Ovary (tissue), 9 donors: ENCODE data around the gene FREY1. TPM values are rescaled to one million over a fixed set of nuclear protein-coding genes. Genes with fewer than 3 reads are reported as not detected.

Experiments
- DNase-seq, 5 donors: peaks; one replicate each; pipeline ENCODE4 v3.0.0-alpha.2; 2019 to 2020
- H3K27ac ChIP-seq, 2 donors: fragments of 200-600 bp; one replicate each; pipeline versions ENCODE4 v1.5.1 to v1.8.0; 2019 to 2022
- H3K27me3 ChIP-seq: fragments of 200-600 bp; one replicate; pipeline ENCODE4 v1.8.0; 2022
- H3K36me3 ChIP-seq: fragments of 200-600 bp; sonication (generic); one replicate; pipeline ENCODE4 v1.5.1; 2019
- H3K4me1 ChIP-seq: one replicate; pipeline ENCODE4 v1.8.1; 2013; ENCODE audit warnings: mild to moderate bottlenecking, moderate library complexity; ENCODE audit not compliant: insufficient read depth
- H3K4me3 ChIP-seq: fragments of 200-600 bp; sonication (generic); one replicate; pipeline ENCODE4 v1.5.1; 2017
- H3K9me3 ChIP-seq, 2 donors: fragments of 200-600 bp in 1 of 2; sonication (generic) in 1 of 2; one replicate each; pipeline versions ENCODE4 v1.5.1 to v1.8.1; 2013 to 2019; ENCODE audit warnings: mild to moderate bottlenecking in 1 of 2, moderate library complexity in 1 of 2
- EP300 ChIP-seq: sonication (generic); formaldehyde crosslinking; IDR thresholded peaks from one replicate; pipeline ENCODE4 v1.6.1; 2017; ENCODE audit warnings: antibody characterized with exemption
- POLR2A ChIP-seq: fragments of 450-650 bp; IDR thresholded peaks from one replicate; pipeline ENCODE4 v1.6.1; 2017; ENCODE audit warnings: antibody characterized with exemption, mild to moderate bottlenecking, moderate library complexity
- WGBS, 3 donors: extraction: QIAGEN DNeasy Blood & Tissue Kit in 1 of 3; methylation state at CpG; one replicate each; pipeline versions ENCODE4 v1.1.5 to v1.1.7; 2013 to 2017; 5-methylcytosine and 5-hydroxymethylcytosine counted together
- intact Hi-C, 4 donors: fragments of 100-400 bp; cut with DNase I; formaldehyde crosslinking; loops; one replicate each; pipeline versions ENCODE4 v1.11.0 to v1.15.1; 2022 to 2023
- polyA plus RNA-seq, 2 donors: library from polyadenylated mRNA; stranded (reverse); fragments of 200-250 nt in 1 of 2; fragments of 350-450 nt in 1 of 2; fragmentation: Illumina TruSeq in 1 of 2; extraction: RNeasy Lipid Tissue Mini Kit (QIAGEN cat#74804) in 1 of 2; gene quantifications; one replicate each; pipeline ENCODE4 v1.2.3, GENCODE V29; 2013 to 2014
- total RNA-seq, 7 donors: library from RNA; depleted of rRNA in 2 of 7; stranded (reverse); fragments of >200 nt in 2 of 7; fragmentation: NEBNext Ultra II Directional in 3 of 7; extraction: Animal tissue kit (Norgen Biotek cat#: 25700) in 3 of 7; gene quantifications; one replicate each; pipeline versions ENCODE4 v1.1.0 to v1.2.4, GENCODE V29; 2016 to 2023
- TF ChIP-seq, protein P1 (sequence below), 3 donors: fragments of 450-650 bp in 2 of 3; fragments of 200-600 bp in 1 of 3; IDR thresholded peaks; one replicate each; pipeline versions ENCODE4 v1.5.1 to v1.8.0; 2016 to 2022; ENCODE audit warnings: antibody characterized with exemption in 3 of 3, mild to moderate bottlenecking in 1 of 3
- donor health status: DM: no; HTN: no; CAD: no; lungs with moderate emphysema.
- donor health status: DM: no; HTN: no; CAD: no.
- donor health status: Bipolar disorder and iron deficiency.
- donor health status: DM: yes; HTN: yes; CAD: no.
- donor health status: DM: no; HTN: no; CAD: no.
- donor health status: DM: yes; HTN: yes; CAD: no.

FREY1 gene
- total and polyA plus RNA-seq, 9 donors = 0.23 to 1.6 (median 0.66) TPM; not detected in 2

DNA sequence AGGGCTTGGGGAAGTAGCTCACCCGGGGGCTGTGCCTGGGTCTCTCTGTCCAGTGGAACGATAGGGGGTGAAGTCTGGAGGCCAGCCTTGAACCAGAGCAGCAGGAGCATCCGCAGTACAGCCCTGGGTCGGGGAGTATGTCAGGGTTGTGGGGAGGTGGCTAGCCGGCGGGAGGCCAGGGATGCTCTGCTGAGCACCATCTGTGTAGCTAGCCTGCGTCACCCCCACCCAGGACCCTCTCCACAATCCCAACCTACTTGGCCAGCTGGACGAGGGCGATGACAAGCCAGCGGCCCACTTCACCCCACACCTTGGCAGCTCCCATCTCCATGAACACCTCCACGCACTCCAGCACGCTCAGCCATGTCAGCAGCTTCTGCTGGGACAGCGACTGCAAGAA, 8.4 kb upstream of the FREY1 start:
- H3K27me3 ChIP-seq = no peaks in the 10 kb centered on the region
- H3K9me3 ChIP-seq = no peaks in the 10 kb centered on the region
- no peaks in the 10 kb centered on the region for H3K4me1 ChIP-seq
- intact Hi-C loops = no loop called here
- no peak overlapping the region for H3K4me3 ChIP-seq
- TF ChIP-seq, protein P1, sequence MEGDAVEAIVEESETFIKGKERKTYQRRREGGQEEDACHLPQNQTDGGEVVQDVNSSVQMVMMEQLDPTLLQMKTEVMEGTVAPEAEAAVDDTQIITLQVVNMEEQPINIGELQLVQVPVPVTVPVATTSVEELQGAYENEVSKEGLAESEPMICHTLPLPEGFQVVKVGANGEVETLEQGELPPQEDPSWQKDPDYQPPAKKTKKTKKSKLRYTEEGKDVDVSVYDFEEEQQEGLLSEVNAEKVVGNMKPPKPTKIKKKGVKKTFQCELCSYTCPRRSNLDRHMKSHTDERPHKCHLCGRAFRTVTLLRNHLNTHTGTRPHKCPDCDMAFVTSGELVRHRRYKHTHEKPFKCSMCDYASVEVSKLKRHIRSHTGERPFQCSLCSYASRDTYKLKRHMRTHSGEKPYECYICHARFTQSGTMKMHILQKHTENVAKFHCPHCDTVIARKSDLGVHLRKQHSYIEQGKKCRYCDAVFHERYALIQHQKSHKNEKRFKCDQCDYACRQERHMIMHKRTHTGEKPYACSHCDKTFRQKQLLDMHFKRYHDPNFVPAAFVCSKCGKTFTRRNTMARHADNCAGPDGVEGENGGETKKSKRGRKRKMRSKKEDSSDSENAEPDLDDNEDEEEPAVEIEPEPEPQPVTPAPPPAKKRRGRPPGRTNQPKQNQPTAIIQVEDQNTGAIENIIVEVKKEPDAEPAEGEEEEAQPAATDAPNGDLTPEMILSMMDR (IDR thresholded peaks at IDR 0.05) = no peak
- no peak for TF ChIP-seq EP300
- TF ChIP-seq POLR2A = no peak
- no peak overlapping the region for H3K27ac ChIP-seq
- WGBS, 3 donors = 75 to 79% (median 78%) methylated on average over 13 of the region's 13 CpGs
- no peaks in the 10 kb centered on the region for H3K36me3 ChIP-seq
- no peak for DNase-seq

DNA sequence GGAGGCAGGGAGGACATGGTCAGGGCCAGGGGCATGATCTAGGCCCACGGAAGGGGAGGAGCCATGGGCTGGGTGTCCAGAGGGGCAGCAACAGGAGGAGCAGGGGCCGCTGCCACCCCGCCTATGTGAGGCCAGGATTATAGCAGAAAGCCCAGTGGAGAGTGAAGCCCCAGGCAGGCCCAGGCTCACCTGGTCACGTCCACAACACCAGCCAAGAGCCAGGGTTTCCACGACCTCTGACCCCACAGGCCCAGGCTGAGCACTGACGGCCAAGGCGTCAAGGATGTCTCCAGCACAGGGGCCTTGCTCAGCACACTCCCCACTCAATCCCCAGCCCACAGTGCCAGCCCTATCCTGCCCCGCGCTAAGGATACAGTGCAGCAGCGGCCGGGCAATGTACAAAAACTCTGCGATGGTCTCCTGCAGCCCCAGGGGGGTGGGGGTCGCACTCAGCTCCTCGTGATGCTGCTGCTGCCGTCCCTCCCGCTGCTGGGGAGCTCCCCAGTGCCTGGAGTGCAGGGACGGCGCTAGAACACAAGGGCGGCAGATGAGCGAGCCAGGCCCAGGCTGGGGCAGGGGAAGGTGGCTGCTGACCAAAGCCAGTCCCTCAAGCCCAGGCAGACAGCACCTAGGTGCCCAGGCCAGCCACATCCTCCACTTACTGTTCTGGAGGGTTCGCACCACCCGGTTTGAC, 7.0 kb upstream of the FREY1 start:
- Histone ChIP-seq H3K27me3 (no peaks in the 10 kb centered on the region), H3K27ac (no peak overlapping the region), H3K4me3 (no peak overlapping the region), H3K36me3 (no peaks in the 10 kb centered on the region), H3K4me1 (no peaks in the 10 kb centered on the region), H3K9me3 (no peaks in the 10 kb centered on the region)
- no peak for DNase-seq
- 80 to 87% (median 83%) methylated on average over 20 to 22 of the region's 22 CpGs for WGBS, 3 donors
- intact Hi-C loops = loop anchor here in 2 of 4 donors (5.0 kb wide), 2 partner anchors 62 to 247 kb away; partner anchors contain the start of gene CHST1 (in 1 of the 2)
- TF ChIP-seq POLR2A (no peak), EP300 (no peak)
- TF ChIP-seq, protein P1 (IDR thresholded peaks at IDR 0.05) = no peak

DNA sequence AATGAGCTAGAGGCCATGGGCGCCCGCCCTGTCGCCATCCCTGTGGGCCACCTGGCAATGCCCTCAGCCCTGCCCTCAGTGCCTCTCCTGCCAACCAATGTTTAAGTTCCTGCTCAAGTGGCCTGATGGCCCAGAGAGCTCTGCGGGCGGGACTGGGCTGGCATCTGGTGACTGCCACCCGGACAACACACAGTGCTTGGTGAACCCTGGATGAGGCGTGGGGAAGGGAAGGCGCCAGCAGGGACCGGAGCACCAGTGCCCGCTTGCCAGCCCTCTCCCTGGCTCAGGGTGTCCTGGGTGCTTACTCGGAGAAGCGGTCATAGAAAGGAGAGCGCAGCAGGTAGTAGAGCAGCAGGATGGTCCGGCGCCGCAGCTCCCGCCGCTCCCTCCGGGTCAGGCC, 6.4 kb upstream of the FREY1 start:
- Histone ChIP-seq H3K9me3 (no peaks in the 10 kb centered on the region), H3K4me3 (no peak overlapping the region), H3K27me3 (no peaks in the 10 kb centered on the region), H3K36me3 (no peaks in the 10 kb centered on the region), H3K4me1 (no peaks in the 10 kb centered on the region), H3K27ac (no peak overlapping the region)
- 91 to 95% (median 94%) methylated on average over 19 of the region's 19 CpGs for WGBS, 3 donors
- DNase-seq = no peak
- intact Hi-C loops = loop anchor here in 2 of 4 donors (5.0 kb wide), 2 partner anchors 61 to 246 kb away; partner anchors contain the start of gene CHST1 (in 1 of the 2)
- TF ChIP-seq POLR2A (no peak), EP300 (no peak)
- TF ChIP-seq, protein P1 (IDR thresholded peaks at IDR 0.05) = no peak

DNA sequence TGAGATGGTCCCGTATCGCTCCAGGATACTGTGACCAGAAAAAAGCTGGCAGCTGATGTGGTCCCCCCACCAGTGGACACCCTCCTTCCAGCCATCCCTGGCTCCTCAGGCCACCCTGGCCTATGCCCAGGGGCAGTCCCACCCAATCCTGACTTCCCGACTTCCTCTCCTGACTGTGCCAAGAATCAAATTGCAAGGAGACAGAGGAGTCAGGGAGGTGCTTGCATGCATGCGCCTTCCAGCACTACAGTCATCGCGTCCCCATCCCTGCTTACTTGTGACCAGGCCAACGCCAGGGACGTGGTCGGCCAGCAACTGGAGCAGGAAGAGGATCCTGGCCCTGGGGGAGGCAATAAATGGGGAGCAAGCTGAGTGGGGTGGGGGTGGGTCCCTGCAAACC, 3.6 kb upstream of the FREY1 start:
- Histone ChIP-seq H3K4me1 (no peaks in the 10 kb centered on the region), H3K27ac (no peak overlapping the region), H3K9me3 (no peaks in the 10 kb centered on the region), H3K36me3 (no peaks in the 10 kb centered on the region), H3K4me3 (no peak overlapping the region), H3K27me3 (no peaks in the 10 kb centered on the region)
- intact Hi-C loops = loop anchor here in 2 of 4 donors (5.0 kb wide), 2 partner anchors 58 to 243 kb away; partner anchors contain the start of gene CHST1 (in 1 of the 2)
- no peak for DNase-seq
- WGBS, 3 donors = 83 to 86% (median 84%) methylated on average over 9 of the region's 9 CpGs
- TF ChIP-seq, protein P1 (IDR thresholded peaks at IDR 0.05) = no peak
- TF ChIP-seq EP300 = no peak
- TF ChIP-seq POLR2A = no peak
